ENCODE data around the gene TRIM4. TPM values are rescaled to one million over a fixed set of nuclear protein-coding genes. Genes with fewer than 3 reads are reported as not detected.
"Not testable (repeated sequence)": the region's sequence is repeated elsewhere in the genome, so short reads cannot be mapped to it uniquely, and the experiment has no call there.

Gene TRIM4
- total and polyA plus RNA-seq, 2 donors (not counting 3 experiments of a cell fraction or from before 2014, with no cell fraction given), result 13.0 to 22.1 TPM

DNA sequence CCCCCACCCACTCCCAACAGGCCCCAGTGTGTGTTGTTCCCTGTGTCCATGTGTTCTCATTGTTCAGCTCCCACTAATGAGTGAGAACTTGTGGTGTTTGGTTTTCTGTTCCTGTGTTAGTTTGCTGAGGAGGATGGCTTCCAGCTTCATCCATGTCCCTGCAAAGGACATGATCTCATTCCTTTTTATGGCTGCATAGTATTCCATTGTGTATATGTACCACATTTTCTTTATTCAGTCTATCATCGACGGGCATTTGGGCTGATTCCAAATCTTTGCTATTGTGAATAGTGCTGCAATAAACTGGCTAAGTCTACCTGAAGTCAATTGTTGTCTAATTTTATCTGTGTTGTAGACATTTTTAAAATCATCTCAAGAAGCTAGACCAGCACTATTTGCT, 51.9 kb downstream of the TRIM4 start:
- BruUV-seq (replicated peaks); H3K9me3 ChIP-seq (replicated peaks; ENCODE audit: control insufficient read depth, insufficient read depth, low read length); H3K79me2 ChIP-seq (ENCODE audit: control insufficient read depth, insufficient read depth, low read length); FAIRE-seq; H3K4me3 ChIP-seq (replicated peaks in 1 of 3; ENCODE audit: insufficient read depth in 1 of 3, low read depth in 1 of 3, low read length in 3 of 3); H3K9me1 ChIP-seq (replicated peaks; ENCODE audit: control insufficient read depth, extremely low read depth, insufficient read depth, low read length); H3K4me1 ChIP-seq (ENCODE audit: control insufficient read depth, extremely low read depth, insufficient read depth, low read length); H4K20me1 ChIP-seq (replicated peaks; ENCODE audit: control insufficient read depth, extremely low read depth, insufficient read depth, low read length); DNase-seq (ENCODE audit: low read depth, low spot score); H3K27ac ChIP-seq (ENCODE audit: insufficient read depth, low read depth, low read length); CTCF ChIA-PET; intact Hi-C loops (cut with micrococcal nuclease); H3K4me2 ChIP-seq (ENCODE audit: insufficient read depth, low read length); H3K9ac ChIP-seq (replicated peaks; ENCODE audit: extremely low read depth, insufficient read depth, low read length); POLR2A ChIA-PET; dilution Hi-C loops (cut with MboI; ENCODE audit: extremely low pct_ligation_motif_present, low sequenced_read_pairs); H2AFZ ChIP-seq (ENCODE audit: low read depth, low read length); H3K36me3 ChIP-seq (ENCODE audit: control insufficient read depth in 2 of 2, extremely low read depth in 1 of 2, insufficient read depth in 2 of 2, low read length in 2 of 2): not testable (repeated sequence)
- peaks cover 8 to 17% of the 10 kb centered on the region in 2 experiments for H3K27me3 ChIP-seq (ENCODE audit: control insufficient read depth in 2 of 2, insufficient read depth in 2 of 2, low read length in 2 of 2)

GRCh38 chr7:99863847-99864440, 55.4 kb downstream of the TRIM4 start:
- H4K20me1 ChIP-seq (replicated peaks; ENCODE audit: control insufficient read depth, extremely low read depth, insufficient read depth, low read length), result no peaks in the 10 kb centered on the region
- H3K9ac ChIP-seq (replicated peaks; ENCODE audit: extremely low read depth, insufficient read depth, low read length), result no peak overlapping the region
- no peaks in the 10 kb centered on the region for H3K4me1 ChIP-seq (ENCODE audit: control insufficient read depth, extremely low read depth, insufficient read depth, low read length)
- POLR2A ChIA-PET, result no interaction called here
- H3K27ac ChIP-seq (ENCODE audit: insufficient read depth, low read depth, low read length), result no peak overlapping the region
- DNase-seq (ENCODE audit: low read depth, low spot score) (no peak), FAIRE-seq (no peak)
- BruUV-seq (replicated peaks), result no TSS peak
- intact Hi-C loops (cut with micrococcal nuclease) (no loop called here), dilution Hi-C loops (cut with MboI; ENCODE audit: extremely low pct_ligation_motif_present, low sequenced_read_pairs) (no loop called here)
- H3K79me2 ChIP-seq (ENCODE audit: control insufficient read depth, insufficient read depth, low read length), result no peaks in the 10 kb centered on the region
- CTCF ChIA-PET, result no interaction called here
- H3K9me1 ChIP-seq (replicated peaks; ENCODE audit: control insufficient read depth, extremely low read depth, insufficient read depth, low read length), result no peaks in the 10 kb centered on the region
- no peak overlapping the region for H3K4me2 ChIP-seq (ENCODE audit: insufficient read depth, low read length)
- no peak for TF ChIP-seq CTCF (IDR thresholded peaks at IDR 0.05; ENCODE audit: extremely low read depth in 1 of 2, insufficient read depth in 1 of 2, low read depth in 1 of 2, low read length in 2 of 2)
- TF ChIP-seq, protein P1, sequence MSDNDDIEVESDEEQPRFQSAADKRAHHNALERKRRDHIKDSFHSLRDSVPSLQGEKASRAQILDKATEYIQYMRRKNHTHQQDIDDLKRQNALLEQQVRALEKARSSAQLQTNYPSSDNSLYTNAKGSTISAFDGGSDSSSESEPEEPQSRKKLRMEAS (IDR thresholded peaks at IDR 0.05; ENCODE audit: insufficient read depth, insufficient read length), result no peak
- TF ChIP-seq EZH2 (IDR thresholded peaks at IDR 0.05; ENCODE audit: borderline replicate concordance, low read depth, low read length, severe bottlenecking), result no peak
- no peak for TF ChIP-seq POLR2AphosphoS5 (IDR thresholded peaks at IDR 0.05; ENCODE audit: insufficient read depth, low read depth, low read length)
- TF ChIP-seq FOS (IDR thresholded peaks at IDR 0.05; ENCODE audit: borderline replicate concordance, insufficient read depth, low read length), result no peak
- TF ChIP-seq MYC (IDR thresholded peaks at IDR 0.05; ENCODE audit: low read depth, low read length), result no peak
- H2AFZ ChIP-seq (ENCODE audit: low read depth, low read length), result no peak overlapping the region
- peaks cover 4 to 19% of the 10 kb centered on the region in 2 experiments for H3K27me3 ChIP-seq (ENCODE audit: control insufficient read depth in 2 of 2, insufficient read depth in 2 of 2, low read length in 2 of 2)
- no peaks in the 10 kb centered on the region for H3K9me3 ChIP-seq (replicated peaks; ENCODE audit: control insufficient read depth, insufficient read depth, low read length)
- H3K36me3 ChIP-seq (ENCODE audit: control insufficient read depth in 2 of 2, extremely low read depth in 1 of 2, insufficient read depth in 2 of 2, low read length in 2 of 2), result no peaks in the 10 kb centered on the region
- H3K4me3 ChIP-seq (replicated peaks in 1 of 3; ENCODE audit: insufficient read depth in 1 of 3, low read depth in 1 of 3, low read length in 3 of 3), result no peak overlapping the region
